Measurements from ENCODE around the gene C1orf116. TPM values are rescaled to one million over a fixed set of nuclear protein-coding genes. Genes with fewer than 3 reads are reported as not detected.

C1orf116 gene
- total and polyA plus RNA-seq, 12 donors = 0.07 to 1.5 (median 0.64) TPM

DNA sequence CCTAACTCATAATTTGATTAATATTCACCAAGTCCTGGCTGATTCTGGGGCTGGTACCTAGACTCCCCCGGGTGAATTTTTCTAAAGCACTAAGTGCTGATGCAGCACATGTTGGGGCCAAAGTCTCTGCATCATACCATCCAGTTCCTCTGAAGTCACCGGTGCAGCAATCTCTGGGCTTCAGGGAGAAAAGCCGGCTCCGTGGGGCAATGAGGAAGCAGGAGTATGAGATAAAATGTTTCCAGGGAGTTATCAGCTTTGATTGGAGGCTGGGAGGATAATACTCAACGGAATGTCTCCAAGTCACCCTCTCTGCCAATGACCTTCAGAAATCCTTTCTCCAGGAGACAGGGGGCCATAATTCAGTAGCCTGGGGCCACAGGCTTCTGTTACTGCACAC is 63.5 kb downstream of the C1orf116 start:
- Histone ChIP-seq H3K4me3 (no peak overlapping the region), H3K27me3 (peaks cover 0 to 59% (median 9%) of the 10 kb centered on the region in 7 donors), H3K36me3 (no peaks in the 10 kb centered on the region), H3K4me1 (peaks cover 0 to 44% (median 0%) of the 10 kb centered on the region in 9 donors), H3K27ac (no peak overlapping the region), H3K9me3 (no peaks in the 10 kb centered on the region)
- intact Hi-C loops (cut with DNase I) = no loop called here
- TF ChIP-seq CTCF (IDR thresholded peaks at IDR 0.05) = no peak
- ATAC-seq (no peak), DNase-seq (no peak)
- WGBS, 2 donors = 22 to 34% methylated on average over 5 of the region's 5 CpGs

Other genes starting within 250 kb of the C1orf116 start
- gene IL20, start 167.1 kb downstream of the C1orf116 start, total RNA-seq = not detected
- not detected for gene IL20, start 167.1 kb downstream of the C1orf116 start, polyA plus RNA-seq
- not detected for gene IL24, start 135.3 kb downstream of the C1orf116 start, total RNA-seq
- gene IL24, start 135.3 kb downstream of the C1orf116 start, polyA plus RNA-seq = under 1 TPM in 1 of 2 donors, not detected in 1; 0.26 TPM
- gene FCMR, start 110.8 kb downstream of the C1orf116 start, total RNA-seq = 10 to 100 TPM in 1 of 10 donors, 1 to 10 TPM in 9; 1.3 to 13.4 (median 3.7) TPM
- gene FCMR, start 110.8 kb downstream of the C1orf116 start, polyA plus RNA-seq = 1 to 10 TPM in 1 of 2 donors, under 1 TPM in 1; 0.37 to 2.8 TPM
- gene PIGR, start 86.3 kb downstream of the C1orf116 start, total RNA-seq = under 1 TPM in 2 of 10 donors, not detected in 8; 0.10 to 0.11 TPM
- under 1 TPM in 1 of 2 donors, not detected in 1; 0.01 TPM for gene PIGR, start 86.3 kb downstream of the C1orf116 start, polyA plus RNA-seq
- gene FCAMR, start 62.3 kb downstream of the C1orf116 start, total RNA-seq = not detected
- gene FCAMR, start 62.3 kb downstream of the C1orf116 start, polyA plus RNA-seq = not detected
- 1 to 10 TPM; 4.1 to 9.1 (median 5.9) TPM for gene YOD1, start 18.5 kb upstream of the C1orf116 start, total RNA-seq
- gene YOD1, start 18.5 kb upstream of the C1orf116 start, polyA plus RNA-seq = 1 to 10 TPM; 2.6 to 3.7 TPM
- 100 to 1,000 TPM in 5 of 10 donors, 10 to 100 TPM in 5; 45.3 to 161 (median 89.5) TPM for gene PFKFB2, start 20.5 kb upstream of the C1orf116 start, total RNA-seq
- gene PFKFB2, start 20.5 kb upstream of the C1orf116 start, polyA plus RNA-seq = 10 to 100 TPM in 1 of 2 donors, 1 to 10 TPM in 1; 5.2 to 41.4 TPM
- gene C4BPB, start 56.1 kb upstream of the C1orf116 start, total RNA-seq = 1 to 10 TPM in 1 of 10 donors, under 1 TPM in 2, not detected in 7; 0.49 to 1.7 (median 0.57) TPM
- under 1 TPM in 1 of 2 donors, not detected in 1; 0.06 TPM for gene C4BPB, start 56.1 kb upstream of the C1orf116 start, polyA plus RNA-seq
- not detected for gene C4BPA, start 71.5 kb upstream of the C1orf116 start, total RNA-seq
- gene C4BPA, start 71.5 kb upstream of the C1orf116 start, polyA plus RNA-seq = not detected